Endodermal cell (in vitro differentiated cells): ENCODE results near the gene THAP7. TPM values are rescaled to one million over a fixed set of nuclear protein-coding genes. Genes with fewer than 3 reads are reported as not detected.

ENCODE experiments used
- DNase-seq: peaks from one replicate; pipeline ENCODE4 v3.0.0-alpha.2; 2017
- H3K27ac ChIP-seq: 2 replicates; pipeline ENCODE4 v1.5.1; 2013; ENCODE audit warnings: mild to moderate bottlenecking, low read depth, low read length, moderate library complexity
- H3K27me3 ChIP-seq: 2 replicates; pipeline ENCODE4 v1.6.1; 2013; ENCODE audit warnings: mild to moderate bottlenecking, low read length, moderate library complexity; ENCODE audit not compliant: insufficient read depth, control insufficient read depth, poor library complexity, severe bottlenecking
- H3K36me3 ChIP-seq: 2 replicates; pipeline ENCODE4 v1.7.0; 2013; ENCODE audit warnings: mild to moderate bottlenecking, low read length, moderate library complexity; ENCODE audit not compliant: control insufficient read depth, insufficient read depth
- H3K4me1 ChIP-seq: one replicate; pipeline ENCODE4 v1.7.0; 2013; ENCODE audit warnings: low read length; ENCODE audit not compliant: control insufficient read depth, insufficient read depth
- H3K4me3 ChIP-seq: 2 replicates; pipeline ENCODE4 v1.5.1; 2013; ENCODE audit warnings: mild to moderate bottlenecking, low read length, moderate library complexity
- H3K9ac ChIP-seq: 2 replicates; pipeline ENCODE4 v1.6.1; 2013; ENCODE audit warnings: mild to moderate bottlenecking, low read length, moderate library complexity; ENCODE audit not compliant: poor library complexity, severe bottlenecking; ENCODE audit errors: extremely low read depth
- H3K9me3 ChIP-seq: 2 replicates; pipeline ENCODE4 v1.6.1; 2013; ENCODE audit warnings: mild to moderate bottlenecking, low read length, moderate library complexity; ENCODE audit not compliant: control insufficient read depth
- H3K27ac Mint-ChIP-seq: 2 replicates; pipeline ENCODE4 v1.8.0; 2020; ENCODE audit warnings: mixed read lengths
- H3K27me3 Mint-ChIP-seq: 2 replicates; pipeline ENCODE4 v1.8.0; 2021; ENCODE audit warnings: mild to moderate bottlenecking, mixed read lengths; ENCODE audit not compliant: insufficient read depth
- H3K36me3 Mint-ChIP-seq: 2 replicates; pipeline ENCODE4 v1.8.0; 2020; ENCODE audit warnings: low read depth, mixed read lengths
- H3K4me1 Mint-ChIP-seq: 2 replicates; pipeline ENCODE4 v1.8.0; 2020; ENCODE audit warnings: mixed read lengths
- H3K4me3 Mint-ChIP-seq: 2 replicates; pipeline ENCODE4 v1.8.0; 2020; ENCODE audit warnings: mild to moderate bottlenecking, moderate library complexity, mixed read lengths
- H3K9me3 Mint-ChIP-seq: 2 replicates; pipeline ENCODE4 v1.8.0; 2020; ENCODE audit warnings: mild to moderate bottlenecking, mixed read lengths
- WGBS, 2 experiments: methylation state at CpG; one replicate each; pipeline versions ENCODE4 v1.1.5 to v1.1.7; 2013; ENCODE audit warnings: missing lambda C conversion rate in 2 of 2, mixed read lengths in 1 of 2; ENCODE audit not compliant: insufficient coverage in 1 of 2, insufficient read length in 1 of 2; 5-methylcytosine and 5-hydroxymethylcytosine counted together
- total RNA-seq, 2 donors: library from RNA; stranded (reverse); fragmentation: NEBNext Ultra II Directional in 1 of 2; extraction: Animal tissue kit (Norgen Biotek cat#: 25700) in 1 of 2; gene quantifications; 2 replicates in 1 of 2; 3 replicates in 1 of 2; pipeline ENCODE4 v1.2.1, GENCODE V29; 2021
- TF ChIP-seq, protein P1 (sequence below): fragments of 200-600 bp; sonication (generic); conservative IDR thresholded peaks from 2 replicates; pipeline ENCODE4 v1.5.0; 2021; ENCODE audit warnings: antibody characterized with exemption, mild to moderate bottlenecking

The THAP7 gene
- total RNA-seq, 2 donors from 2014 or later = 16.6 to 19.6 TPM

DNA sequence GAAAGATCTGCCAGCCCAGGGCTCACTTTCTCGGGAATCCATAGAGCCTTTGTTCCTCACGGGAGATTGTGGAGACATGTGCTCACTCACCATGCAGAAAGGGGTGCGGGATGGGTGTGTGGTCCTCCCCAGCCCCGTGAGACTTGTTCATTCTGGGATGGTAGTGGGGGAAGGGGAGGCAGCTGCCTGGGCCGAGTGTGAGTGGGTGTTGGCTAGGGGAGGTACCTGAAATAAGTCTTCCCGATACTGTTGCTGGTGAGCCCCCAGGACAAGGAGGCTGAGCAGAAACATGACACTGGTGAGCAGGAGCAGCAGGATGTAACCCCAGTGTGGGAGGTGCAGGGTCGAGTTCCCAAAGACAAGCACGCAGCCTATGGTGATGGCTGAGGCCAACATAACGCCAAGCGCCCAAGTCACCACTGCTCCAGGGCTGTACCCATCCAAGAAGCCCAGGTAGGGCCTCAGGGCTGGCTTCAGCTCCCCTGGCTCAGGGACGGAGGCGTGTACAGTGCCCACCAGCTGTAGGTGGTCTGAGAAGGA lies 27.6 kb upstream of the THAP7 start:
- Histone ChIP-seq H3K27me3 (peaks cover 36% of the 10 kb centered on the region), H3K36me3 (no peaks in the 10 kb centered on the region), H3K9me3 (no peaks in the 10 kb centered on the region), H3K9ac (no peak overlapping the region), H3K4me3 (no peak overlapping the region), H3K27ac (no peak overlapping the region), H3K4me1 (no peaks in the 10 kb centered on the region)
- H3K27ac Mint-ChIP-seq = no peak overlapping the region
- no peaks in the 10 kb centered on the region for H3K36me3 Mint-ChIP-seq
- H3K9me3 Mint-ChIP-seq = no peaks in the 10 kb centered on the region
- no peak for DNase-seq
- peaks cover 35% of the 10 kb centered on the region for H3K27me3 Mint-ChIP-seq
- H3K4me3 Mint-ChIP-seq = no peak overlapping the region
- 84 to 86% methylated on average over 10 to 12 of the region's 12 CpGs for WGBS, 2 experiments
- TF ChIP-seq, protein P1, sequence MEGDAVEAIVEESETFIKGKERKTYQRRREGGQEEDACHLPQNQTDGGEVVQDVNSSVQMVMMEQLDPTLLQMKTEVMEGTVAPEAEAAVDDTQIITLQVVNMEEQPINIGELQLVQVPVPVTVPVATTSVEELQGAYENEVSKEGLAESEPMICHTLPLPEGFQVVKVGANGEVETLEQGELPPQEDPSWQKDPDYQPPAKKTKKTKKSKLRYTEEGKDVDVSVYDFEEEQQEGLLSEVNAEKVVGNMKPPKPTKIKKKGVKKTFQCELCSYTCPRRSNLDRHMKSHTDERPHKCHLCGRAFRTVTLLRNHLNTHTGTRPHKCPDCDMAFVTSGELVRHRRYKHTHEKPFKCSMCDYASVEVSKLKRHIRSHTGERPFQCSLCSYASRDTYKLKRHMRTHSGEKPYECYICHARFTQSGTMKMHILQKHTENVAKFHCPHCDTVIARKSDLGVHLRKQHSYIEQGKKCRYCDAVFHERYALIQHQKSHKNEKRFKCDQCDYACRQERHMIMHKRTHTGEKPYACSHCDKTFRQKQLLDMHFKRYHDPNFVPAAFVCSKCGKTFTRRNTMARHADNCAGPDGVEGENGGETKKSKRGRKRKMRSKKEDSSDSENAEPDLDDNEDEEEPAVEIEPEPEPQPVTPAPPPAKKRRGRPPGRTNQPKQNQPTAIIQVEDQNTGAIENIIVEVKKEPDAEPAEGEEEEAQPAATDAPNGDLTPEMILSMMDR = no peak
- H3K4me1 Mint-ChIP-seq = peaks cover 7% of the 10 kb centered on the region

DNA sequence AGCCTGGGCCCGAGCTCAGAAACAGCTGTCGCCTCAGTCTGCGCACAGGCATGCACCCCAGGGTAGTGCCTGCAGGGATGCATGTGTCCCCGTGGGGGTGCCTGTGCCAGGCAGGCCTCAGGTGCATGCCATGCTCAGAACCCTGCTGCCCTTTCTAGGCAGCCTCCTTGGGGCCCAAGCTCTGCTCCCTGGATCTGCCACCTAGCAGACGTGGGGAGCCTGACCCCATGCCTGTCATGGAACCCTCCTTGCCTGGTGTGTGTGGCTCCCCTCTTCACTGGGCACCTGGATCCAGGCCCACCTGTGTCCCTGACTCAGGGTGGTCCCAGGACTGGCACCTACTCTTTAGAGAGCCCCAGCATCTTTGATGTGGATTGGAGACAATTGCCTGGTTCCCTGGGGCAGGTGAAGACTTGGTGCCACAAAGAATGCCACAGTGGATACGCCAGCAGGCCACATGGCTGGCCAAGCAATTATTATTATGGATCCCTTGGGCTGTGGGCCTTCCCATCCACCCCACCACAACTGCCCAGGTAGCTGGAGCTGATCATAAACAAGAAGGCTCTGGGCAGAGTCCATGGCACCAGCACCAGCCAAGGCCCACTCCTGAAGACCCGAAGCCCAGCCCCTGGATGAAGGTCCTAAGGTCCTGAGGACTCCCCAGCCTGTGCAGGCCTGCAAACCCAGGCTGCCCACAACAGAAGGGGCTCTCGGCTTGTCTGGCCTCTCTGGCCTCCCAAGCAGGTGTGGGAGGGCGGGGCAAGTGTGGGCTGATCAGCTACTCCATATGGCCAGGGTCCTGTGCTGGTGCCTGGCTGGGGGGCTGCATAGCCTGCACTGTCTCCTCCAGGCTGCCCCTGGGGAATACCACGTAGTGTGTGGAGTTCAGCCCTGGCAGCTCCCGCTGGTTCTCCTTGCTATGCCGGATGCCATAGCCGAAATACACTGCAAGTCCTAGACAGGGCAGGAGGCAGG lies 26.6 kb upstream of the THAP7 start:
- no peak for DNase-seq
- no peaks in the 10 kb centered on the region for H3K36me3 ChIP-seq
- no peaks in the 10 kb centered on the region for H3K4me1 ChIP-seq
- Mint-ChIP-seq H3K4me1 (peaks cover 7% of the 10 kb centered on the region), H3K27me3 (peaks cover 32% of the 10 kb centered on the region), H3K27ac (no peak overlapping the region), H3K36me3 (no peaks in the 10 kb centered on the region), H3K9me3 (no peaks in the 10 kb centered on the region), H3K4me3 (no peak overlapping the region)
- peaks cover 34% of the 10 kb centered on the region for H3K27me3 ChIP-seq
- no peak overlapping the region for H3K4me3 ChIP-seq
- no peaks in the 10 kb centered on the region for H3K9me3 ChIP-seq
- 90 to 98% methylated on average over 5 to 13 of the region's 13 CpGs for WGBS, 2 experiments
- no peak overlapping the region for H3K27ac ChIP-seq
- H3K9ac ChIP-seq = no peak overlapping the region
- TF ChIP-seq, protein P1 = no peak

GRCh38 chr22:21026783-21027692 lies 25.1 kb upstream of the THAP7 start:
- H3K36me3 Mint-ChIP-seq = no peaks in the 10 kb centered on the region

More at GRCh38 chr22:21026783-21027692, 25.1 kb upstream of the THAP7 start:
- peaks cover 20% of the 10 kb centered on the region for H3K27me3 ChIP-seq
- no peak overlapping the region for H3K4me3 ChIP-seq
- H3K9ac ChIP-seq = no peak overlapping the region
- TF ChIP-seq, protein P1 = no peak
- H3K27me3 Mint-ChIP-seq = peaks cover 20% of the 10 kb centered on the region
- peaks cover 7% of the 10 kb centered on the region for H3K4me1 Mint-ChIP-seq
- no peaks in the 10 kb centered on the region for H3K9me3 Mint-ChIP-seq
- H3K4me3 Mint-ChIP-seq = no peak overlapping the region
- H3K36me3 ChIP-seq = no peaks in the 10 kb centered on the region
- no peak overlapping the region for H3K27ac ChIP-seq
- H3K27ac Mint-ChIP-seq = no peak overlapping the region
- WGBS, 2 experiments = 75 to 91% methylated on average over 4 to 13 of the region's 14 CpGs
- no peaks in the 10 kb centered on the region for H3K4me1 ChIP-seq
- no peaks in the 10 kb centered on the region for H3K9me3 ChIP-seq
- no peak for DNase-seq
